GM19239 (cell line): ENCODE data around the gene PDE4DIP.
"Not testable (repeated sequence)": the region's sequence is repeated elsewhere in the genome, so short reads cannot be mapped to it uniquely, and the experiment has no call there.

Experiments used
- DNase-seq: peaks from one replicate; pipeline ENCODE4 v3.0.0; 2011; ENCODE audit warnings: low spot score; ENCODE audit not compliant: insufficient read length
- FAIRE-seq: peaks from 2 replicates; lab custom pipeline; 2011; peaks lifted over from hg19 to GRCh38; lab: Jason Lieb, UNC

Gene PDE4DIP

GRCh38 chr1:148868924-148869633, 24.9 kb downstream of the PDE4DIP start:
- FAIRE-seq, DNase-seq: not testable (repeated sequence)

GRCh38 chr1:148869634-148869961, 25.4 kb downstream of the PDE4DIP start:
- FAIRE-seq, DNase-seq: not testable (repeated sequence)

- not testable (repeated sequence) for FAIRE-seq, DNase-seq
Observed at GRCh38 chr1:148874408-148875388, 30.5 kb downstream of the PDE4DIP start.

GRCh38 chr1:148879812-148880416, 35.7 kb downstream of the PDE4DIP start:
- not testable (repeated sequence) for FAIRE-seq, DNase-seq

- DNase-seq, FAIRE-seq: not testable (repeated sequence)
Observed at GRCh38 chr1:148881261-148881660, 37.0 kb downstream of the PDE4DIP start.

GRCh38 chr1:148885219-148885618, 41.0 kb downstream of the PDE4DIP start:
- not testable (repeated sequence) for FAIRE-seq, DNase-seq

- not testable (repeated sequence) for DNase-seq, FAIRE-seq
Observed at GRCh38 chr1:148886293-148886692, 42.1 kb downstream of the PDE4DIP start.

- not testable (repeated sequence) for FAIRE-seq, DNase-seq
Observed at GRCh38 chr1:148888597-148888996, 44.4 kb downstream of the PDE4DIP start.

- FAIRE-seq, DNase-seq: not testable (repeated sequence)
Observed at GRCh38 chr1:148889267-148890074, 45.2 kb downstream of the PDE4DIP start.

- DNase-seq, FAIRE-seq: not testable (repeated sequence)
Observed at GRCh38 chr1:148890075-148890568, 45.9 kb downstream of the PDE4DIP start.

- DNase-seq, FAIRE-seq: not testable (repeated sequence)
Observed at GRCh38 chr1:148894360-148895352, 50.4 kb downstream of the PDE4DIP start.

GRCh38 chr1:148900026-148900425, 55.8 kb downstream of the PDE4DIP start:
- not testable (repeated sequence) for DNase-seq, FAIRE-seq

GRCh38 chr1:148900691-148901090, 56.5 kb downstream of the PDE4DIP start:
- FAIRE-seq, DNase-seq: not testable (repeated sequence)

GRCh38 chr1:148901150-148901952, 57.1 kb downstream of the PDE4DIP start:
- FAIRE-seq, DNase-seq: not testable (repeated sequence)

- not testable (repeated sequence) for FAIRE-seq, DNase-seq
Observed at GRCh38 chr1:148901953-148902341, 57.7 kb downstream of the PDE4DIP start.

- FAIRE-seq, DNase-seq: not testable (repeated sequence)
Observed at GRCh38 chr1:148909219-148909826, 65.1 kb downstream of the PDE4DIP start.
